HG03342 (cell line): Measurements from ENCODE around the gene SETD9.

ENCODE experiments used
- ATAC-seq: cut with Tn5 transposase; IDR thresholded peaks from one replicate; pipeline ENCODE4 v1.9.1; 2021; ENCODE audit warnings: mild to moderate bottlenecking, moderate library complexity; ENCODE audit not compliant: unreplicated experiment

Gene SETD9

DNA sequence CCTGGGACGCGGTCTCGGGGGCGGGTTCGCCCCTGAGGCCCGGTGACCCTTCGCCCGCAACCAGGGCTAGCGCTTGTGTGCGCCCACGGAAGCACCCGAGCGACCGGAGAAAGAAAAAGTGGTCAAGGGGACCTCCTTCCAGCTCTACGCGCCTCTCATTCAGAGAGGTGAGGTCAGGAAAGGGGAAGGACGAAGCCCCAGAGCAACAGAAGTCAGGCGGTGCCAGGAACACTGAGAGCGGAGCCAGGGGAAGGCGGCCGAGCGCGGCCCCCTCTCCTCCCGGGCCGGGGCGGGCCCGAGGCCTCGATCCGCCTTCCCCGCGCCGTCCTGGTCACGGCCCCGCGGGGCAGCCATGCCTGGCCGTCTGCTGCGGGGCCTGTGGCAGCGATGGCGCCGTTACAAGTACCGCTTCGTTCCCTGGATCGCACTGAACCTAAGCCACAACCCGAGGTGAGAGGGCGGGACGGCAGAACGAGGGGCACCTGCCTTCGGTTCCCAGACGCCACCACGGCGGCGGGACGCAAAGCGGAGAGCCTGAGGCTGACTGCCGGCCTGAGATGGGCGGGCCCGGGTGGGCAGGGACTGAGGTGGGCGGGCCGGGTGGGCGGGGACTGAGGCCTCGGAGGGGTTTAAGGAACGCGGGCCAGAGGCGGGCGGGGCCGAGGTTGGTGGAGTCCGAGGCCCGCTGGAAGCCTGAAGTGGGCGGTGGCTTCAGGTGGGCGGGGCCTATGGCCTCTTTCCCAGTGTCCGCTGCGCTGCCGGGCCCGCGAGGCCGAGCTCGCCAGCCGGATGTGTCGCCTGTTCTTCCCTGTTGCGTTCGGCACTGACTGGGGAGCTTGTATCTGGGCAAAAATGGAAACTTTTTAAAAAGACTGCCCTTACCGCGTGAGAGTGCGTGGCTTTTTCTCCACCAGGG, at the start of gene SETD9:
Gene SETD9, plus strand, starts transcription at position 303 of the 916 bp plus-strand sequence. Its CDS starts 50 bp downstream, at position 353.
- ATAC-seq, result peak; percentile 87

DNA sequence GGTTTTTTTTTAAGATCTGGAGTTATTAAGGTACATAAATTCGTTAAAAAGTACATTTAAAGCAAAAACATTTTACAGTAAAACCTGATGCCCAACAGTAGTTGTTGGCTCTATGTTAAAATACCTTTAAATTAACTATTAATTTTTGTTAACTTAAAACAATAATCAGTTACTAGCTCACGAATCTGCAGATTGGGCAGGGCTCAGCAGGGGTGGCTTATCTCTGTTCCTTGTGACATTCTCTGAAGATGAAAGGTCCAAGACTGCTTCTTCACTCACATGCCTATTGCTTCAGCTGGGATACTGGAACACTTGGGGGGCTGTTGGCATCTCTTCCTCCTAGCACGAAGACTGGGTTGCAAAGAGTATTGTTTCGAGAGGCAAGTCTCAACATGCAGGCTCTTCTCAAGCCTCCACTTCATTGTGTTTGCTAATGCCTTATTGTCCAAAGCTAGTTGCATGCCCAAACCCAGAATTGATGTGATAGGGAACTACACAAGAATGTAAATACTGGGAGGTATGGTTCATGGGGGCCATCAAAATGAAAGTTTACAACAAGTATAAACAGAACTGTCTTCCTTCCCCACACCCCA, 47.4 kb upstream of the SETD9 start:
- no peak for ATAC-seq

GRCh38 chr5:56862909-56863308, 46.5 kb upstream of the SETD9 start:
- no peak for ATAC-seq

GRCh38 chr5:56871777-56872176, 37.6 kb upstream of the SETD9 start:
- ATAC-seq, result no peak

DNA sequence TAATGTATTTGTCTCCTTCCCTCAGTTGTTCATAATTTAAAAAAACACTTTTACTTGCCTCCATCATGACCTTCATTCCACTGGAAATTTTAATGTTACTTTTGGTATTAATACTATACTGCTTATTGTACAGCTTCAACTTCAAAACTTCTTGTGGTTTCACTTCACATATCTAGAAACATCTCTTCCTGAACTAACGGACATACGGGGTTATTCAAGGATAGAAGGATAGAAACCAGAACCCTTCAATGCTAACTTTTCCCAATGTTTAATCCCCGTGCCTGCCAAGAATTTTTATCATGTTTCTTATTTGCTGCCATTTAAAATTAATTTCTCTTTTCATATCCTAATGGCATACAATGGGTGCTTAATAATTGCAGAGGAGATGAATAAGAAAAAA, 36.3 kb upstream of the SETD9 start:
- no peak for ATAC-seq

DNA sequence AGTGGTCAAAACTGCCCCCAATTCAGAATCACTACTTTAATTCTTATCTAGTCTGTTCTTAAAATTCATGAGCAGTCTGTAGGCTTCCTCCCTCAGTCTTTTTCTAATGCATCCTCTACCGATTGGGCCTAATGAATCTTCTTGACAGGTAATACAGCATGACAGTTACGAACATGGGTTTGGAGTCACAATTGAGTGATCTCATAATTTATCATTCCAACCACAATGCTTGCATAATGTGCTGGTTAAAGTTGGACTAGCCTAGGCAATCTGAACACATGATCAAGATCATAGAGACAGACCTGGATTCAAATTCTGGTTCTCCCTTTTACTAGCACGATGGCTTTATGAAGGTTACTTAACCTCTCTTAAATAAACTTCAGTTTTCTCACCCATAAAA, 33.1 kb upstream of the SETD9 start:
- ATAC-seq, result no peak

DNA sequence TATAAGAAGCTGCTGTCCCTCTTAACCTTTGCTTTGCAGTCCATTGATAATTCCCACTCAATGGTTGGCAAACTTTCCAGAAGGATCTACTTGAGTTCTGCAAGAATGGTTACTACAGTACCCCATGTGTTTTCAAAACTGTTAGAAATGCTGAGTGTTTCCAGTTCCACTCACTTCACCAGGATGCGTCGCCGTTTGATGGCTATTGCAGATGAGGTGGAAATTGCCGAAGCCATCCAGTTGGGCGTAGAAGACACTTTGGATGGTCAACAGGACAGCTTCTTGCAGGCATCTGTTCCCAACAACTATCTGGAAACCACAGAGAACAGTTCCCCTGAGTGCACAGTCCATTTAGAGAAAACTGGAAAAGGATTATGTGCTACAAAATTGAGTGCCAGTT, 27.8 kb upstream of the SETD9 start:
- no peak for ATAC-seq

GRCh38 chr5:56893251-56893951, 16.0 kb upstream of the SETD9 start:
- no peak for ATAC-seq

GRCh38 chr5:56896763-56897162, 12.6 kb upstream of the SETD9 start:
- ATAC-seq, result no peak

DNA sequence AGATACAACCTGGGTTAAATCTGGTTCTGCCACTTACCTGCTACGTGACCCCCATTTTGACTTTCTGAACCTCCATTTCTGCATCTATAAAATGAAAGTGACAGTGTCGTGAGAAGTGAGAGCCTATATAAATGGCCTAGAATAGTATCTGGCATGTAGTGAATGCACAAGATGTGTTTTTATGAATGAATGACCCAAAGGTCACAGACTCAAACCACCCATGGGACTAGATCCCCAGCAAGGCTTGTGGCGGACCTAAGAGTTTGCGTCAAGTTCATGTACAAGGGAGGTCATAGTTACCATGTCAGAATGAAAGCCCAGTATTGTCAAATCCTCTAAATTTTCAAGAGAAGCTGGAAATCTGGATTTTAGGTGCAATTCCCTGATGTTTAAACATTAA, 11.2 kb upstream of the SETD9 start:
- ATAC-seq, result no peak

GRCh38 chr5:56900395-56900794, 9.0 kb upstream of the SETD9 start:
- peak; percentile 13 for ATAC-seq

DNA sequence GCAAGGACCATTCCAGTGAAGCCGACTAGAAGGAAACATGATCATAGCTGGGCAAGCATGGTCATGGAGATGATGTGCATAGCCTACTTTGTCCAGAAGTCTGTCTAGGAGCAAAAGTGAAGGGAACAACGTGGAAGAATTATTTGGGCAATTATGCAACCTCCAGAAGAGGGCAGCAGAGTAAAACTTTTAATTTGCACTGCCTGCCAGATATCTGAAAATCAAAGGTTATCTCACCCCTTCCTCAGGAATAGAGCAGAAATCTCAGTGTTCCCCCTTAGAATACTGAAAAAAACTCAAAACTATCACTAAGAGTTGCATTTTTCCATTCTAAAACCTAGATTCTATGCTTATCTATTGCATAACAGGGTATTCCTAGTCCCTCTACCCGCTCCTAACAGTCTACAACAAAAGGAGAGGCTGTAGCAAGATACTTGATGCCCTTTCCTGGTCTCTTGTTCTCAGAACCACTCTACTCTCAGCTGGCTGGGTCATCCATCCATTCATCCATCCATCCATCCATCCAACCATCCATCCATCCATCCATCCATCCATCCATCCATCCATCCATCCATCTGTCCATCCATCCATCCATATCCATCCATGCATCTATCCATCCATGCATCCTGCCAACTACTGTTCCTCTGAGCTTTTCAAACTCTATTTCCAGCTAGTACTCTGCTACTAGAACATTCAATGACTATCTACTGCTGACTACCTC, 8.4 kb upstream of the SETD9 start:
- peak; percentile 47 for ATAC-seq

- peak; percentile 37 for ATAC-seq
Observed at GRCh38 chr5:56908942-56909293, 478 bp upstream of the SETD9 start.

- ATAC-seq, result peak; percentile 20
Observed at GRCh38 chr5:56910210-56910965, 992 bp downstream of the SETD9 start.

- no peak for ATAC-seq
Observed at GRCh38 chr5:56913766-56914165, 4.4 kb downstream of the SETD9 start.

DNA sequence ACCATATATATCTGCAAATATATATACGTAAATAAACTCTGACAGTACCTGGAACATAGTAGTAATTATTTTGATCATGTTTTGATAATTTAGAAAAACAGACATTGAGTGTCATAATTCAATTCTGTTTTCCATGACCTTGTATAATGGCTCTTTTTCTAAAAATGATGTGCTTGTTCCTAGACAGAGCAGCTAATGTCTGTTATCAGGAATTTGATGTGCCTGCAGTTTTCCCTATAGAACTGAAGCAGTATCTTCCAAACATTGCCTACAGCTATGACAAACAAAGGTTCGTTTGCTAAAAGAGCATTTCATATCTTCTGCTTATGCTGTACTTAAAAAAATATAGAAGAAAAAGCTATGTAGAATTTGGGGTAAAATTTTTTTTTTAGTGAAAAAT, 5.3 kb downstream of the SETD9 start:
- no peak for ATAC-seq

- no peak for ATAC-seq
Observed at GRCh38 chr5:56917534-56917933, 8.1 kb downstream of the SETD9 start.

GRCh38 chr5:56918054-56918453, 8.7 kb downstream of the SETD9 start:
- ATAC-seq, result no peak

GRCh38 chr5:56919942-56920662, 10.7 kb downstream of the SETD9 start:
- no peak for ATAC-seq

GRCh38 chr5:56922922-56923321, 13.5 kb downstream of the SETD9 start:
- ATAC-seq, result no peak
